Measurements from ENCODE around the gene ZNF697.

GRCh38 chr1:119606394-119606793, 41.7 kb downstream of the ZNF697 start:
- TF ChIP-seq POLR2A (IDR thresholded peaks at IDR 0.05) (no peak), CTCF (IDR thresholded peaks at IDR 0.05) (no peak)

Data from testis (tissue), 2 donors.